Measurements from ENCODE around the gene ANO2.

DNA sequence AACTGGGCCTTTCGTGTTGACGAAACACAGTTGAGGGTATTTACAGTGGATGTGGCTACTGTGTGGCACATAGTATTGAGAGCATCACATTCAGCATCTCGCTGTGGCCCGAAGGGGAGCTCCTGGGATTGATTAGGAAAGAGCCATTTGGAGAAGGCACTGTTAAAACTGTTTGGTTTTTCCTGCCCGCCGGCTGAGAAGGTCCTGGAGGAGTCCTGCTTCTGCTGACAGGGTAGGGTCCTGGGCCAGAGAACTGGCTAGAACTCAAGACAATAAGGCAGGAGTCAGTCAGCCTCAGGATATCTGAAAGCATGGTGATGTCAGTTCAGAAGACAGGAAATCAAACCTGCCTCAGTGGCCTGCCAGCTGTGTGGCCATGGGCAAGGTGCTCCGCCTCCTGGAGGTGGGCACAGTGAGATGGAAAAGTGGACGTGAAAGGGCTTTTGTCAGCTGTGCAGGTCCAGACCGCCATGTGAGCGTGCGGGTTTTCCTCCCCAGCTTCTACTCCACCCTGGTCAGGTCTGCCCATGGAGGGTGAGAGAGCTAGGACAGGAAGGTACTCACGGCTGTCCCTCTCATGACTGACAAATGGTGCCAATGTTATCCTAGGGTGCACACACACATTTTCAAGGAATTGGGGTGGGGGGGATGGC is 420.8 kb downstream of the ANO2 start:
- TF ChIP-seq YY1 (IDR thresholded peaks at IDR 0.05; ENCODE audit: insufficient read depth, insufficient read length) (no peak), ZNF274 (IDR thresholded peaks at IDR 0.05; ENCODE audit: low read depth, low read length) (no peak)
